CD14-positive monocyte (primary cell): Measurements from ENCODE around the gene DIDO1. TPM values are rescaled to one million over a fixed set of nuclear protein-coding genes. Genes with fewer than 3 reads are reported as not detected.
A peak's percentile ranks its signal among the peaks of the same experiment; 100 is the strongest.

Source experiments
- DNase-seq, 3 donors: peaks; one replicate each; pipeline ENCODE4 v3.0.0-alpha.2; 2011 to 2022
- H2AFZ ChIP-seq: 2 replicates; pipeline ENCODE4 v1.6.0; 2012; ENCODE audit warnings: mild to moderate bottlenecking, low read depth, low read length, inconsistent platforms; ENCODE audit not compliant: insufficient read depth, poor library complexity, severe bottlenecking
- H3K27ac ChIP-seq, 2 donors: 1 replicate in 1 of 2; 2 replicates in 1 of 2; pipeline ENCODE4 v1.5.1; 2012 to 2013; ENCODE audit warnings: low read length in 2 of 2, control low read depth in 1 of 2, inconsistent platforms in 1 of 2, low read depth in 1 of 2, mild to moderate bottlenecking in 1 of 2
- H3K27me3 ChIP-seq, 2 donors: one replicate each; pipeline versions ENCODE4 v1.6.0 to v1.6.1; 2011 to 2013; ENCODE audit warnings: low read length in 2 of 2; ENCODE audit not compliant: control insufficient read depth in 2 of 2, insufficient read depth in 2 of 2
- H3K36me3 ChIP-seq, 2 donors: replicated peaks in 1 of 2; 1 replicate in 1 of 2; 2 replicates in 1 of 2; pipeline versions ENCODE4 v1.5.1 to v1.6.1; 2012 to 2013; ENCODE audit warnings: low read length in 2 of 2, control low read depth in 1 of 2, inconsistent platforms in 1 of 2, mild to moderate bottlenecking in 1 of 2; ENCODE audit not compliant: insufficient read depth in 2 of 2, control insufficient read depth in 1 of 2
- H3K4me1 ChIP-seq, 2 donors: 1 replicate in 1 of 2; 2 replicates in 1 of 2; pipeline versions ENCODE4 v1.5.1 to v1.6.1; 2012 to 2013; ENCODE audit warnings: low read length in 2 of 2, control low read depth in 1 of 2, inconsistent platforms in 1 of 2, mild to moderate bottlenecking in 1 of 2, moderate library complexity in 1 of 2; ENCODE audit not compliant: insufficient read depth in 2 of 2, control insufficient read depth in 1 of 2
- H3K4me2 ChIP-seq: replicated peaks from 2 replicates; pipeline ENCODE3; 2012; ENCODE audit warnings: low read length, moderate library complexity, mild to moderate bottlenecking; ENCODE audit not compliant: poor library complexity, severe bottlenecking; ENCODE audit errors: extremely low read depth
- H3K4me3 ChIP-seq, 3 experiments: fragments of 200-600 bp in 1 of 3; sonication (generic) in 1 of 3; replicated peaks in 1 of 3; 1 replicate in 2 of 3; 2 replicates in 1 of 3; pipeline ENCODE4 v1.5.1; 2011 to 2013; ENCODE audit warnings: low read length in 3 of 3, mild to moderate bottlenecking in 3 of 3, control low read depth in 2 of 3, low read depth in 2 of 3, inconsistent platforms in 1 of 3, moderate library complexity in 1 of 3
- H3K79me2 ChIP-seq: 2 replicates; pipeline ENCODE4 v1.6.0; 2012; ENCODE audit warnings: mild to moderate bottlenecking, control low read depth, inconsistent platforms, low read length, moderate library complexity; ENCODE audit not compliant: insufficient read depth
- H3K9ac ChIP-seq: 2 replicates; pipeline ENCODE4 v1.6.0; 2017; ENCODE audit warnings: low read length, mild to moderate bottlenecking; ENCODE audit not compliant: insufficient read depth, poor library complexity, severe bottlenecking
- H3K9me3 ChIP-seq, 2 donors: replicated peaks in 1 of 2; 1 replicate in 1 of 2; 2 replicates in 1 of 2; pipeline versions ENCODE4 v1.5.1 to v1.6.1; 2012 to 2013; ENCODE audit warnings: low read length in 2 of 2, control low read depth in 1 of 2; ENCODE audit not compliant: control insufficient read depth in 1 of 2, insufficient read depth in 1 of 2
- H4K20me1 ChIP-seq: 2 replicates; pipeline ENCODE4 v1.6.0; 2012; ENCODE audit warnings: mild to moderate bottlenecking, low read length, control low read depth, moderate library complexity; ENCODE audit not compliant: insufficient read depth
- H3K27ac Mint-ChIP-seq, 7 donors: one replicate each; pipeline ENCODE4 v1.8.0; 2020; ENCODE audit warnings: mild to moderate bottlenecking in 7 of 7, mixed read lengths in 7 of 7, moderate library complexity in 6 of 7, inconsistent platforms in 2 of 7
- H3K27me3 Mint-ChIP-seq, 3 donors: one replicate each; pipeline ENCODE4 v1.8.0; 2021 to 2022; ENCODE audit warnings: low read depth in 3 of 3, mild to moderate bottlenecking in 3 of 3, mixed read lengths in 3 of 3, moderate library complexity in 3 of 3, inconsistent platforms in 1 of 3
- H3K36me3 Mint-ChIP-seq, 2 donors: one replicate each; pipeline ENCODE4 v1.8.0; 2020; ENCODE audit warnings: mixed read lengths in 2 of 2, inconsistent platforms in 1 of 2, mild to moderate bottlenecking in 1 of 2
- H3K4me1 Mint-ChIP-seq: one replicate; pipeline ENCODE4 v1.8.0; 2020; ENCODE audit warnings: mild to moderate bottlenecking, mixed read lengths
- H3K4me3 Mint-ChIP-seq, 2 donors: one replicate each; pipeline ENCODE4 v1.8.0; 2020; ENCODE audit warnings: mild to moderate bottlenecking in 2 of 2, mixed read lengths in 2 of 2, moderate library complexity in 1 of 2
- H3K9me3 Mint-ChIP-seq, 7 donors: one replicate each; pipeline ENCODE4 v1.8.0; 2020 to 2022; ENCODE audit warnings: mixed read lengths in 7 of 7, mild to moderate bottlenecking in 6 of 7, moderate library complexity in 6 of 7, inconsistent platforms in 2 of 7
- WGBS: methylation state at CpG from one replicate; pipeline ENCODE4 v1.1.5; 2013; ENCODE audit warnings: missing lambda C conversion rate; ENCODE audit not compliant: insufficient coverage; 5-methylcytosine and 5-hydroxymethylcytosine counted together
- intact Hi-C, 2 donors: fragments of 100-400 bp; cut with micrococcal nuclease; formaldehyde crosslinking; loops; one replicate each; pipeline versions ENCODE4 v1.15.0 to v1.15.1; 2023
- polyA plus RNA-seq, 3 donors: library from polyadenylated mRNA; depleted of rRNA in 1 of 3; unstranded in 2 of 3; stranded (reverse) in 1 of 3; fragments of 300-500 nt in 2 of 3; fragments of >200 nt in 1 of 3; fragmentation: Illumina TruSeq in 2 of 3; gene quantifications; 1 replicate in 2 of 3; 2 replicates in 1 of 3; pipeline ENCODE4 v1.2.3, GENCODE V29; 2012 to 2021
- TF ChIP-seq, protein P1 (sequence below): fragments of 200-600 bp; IDR thresholded peaks from one replicate; pipeline ENCODE4 v1.8.0; 2022; ENCODE audit warnings: antibody characterized with exemption, mild to moderate bottlenecking

The DIDO1 gene
- polyA plus RNA-seq, 3 donors, result 8.5 to 23.8 (median 12.9) TPM

DNA sequence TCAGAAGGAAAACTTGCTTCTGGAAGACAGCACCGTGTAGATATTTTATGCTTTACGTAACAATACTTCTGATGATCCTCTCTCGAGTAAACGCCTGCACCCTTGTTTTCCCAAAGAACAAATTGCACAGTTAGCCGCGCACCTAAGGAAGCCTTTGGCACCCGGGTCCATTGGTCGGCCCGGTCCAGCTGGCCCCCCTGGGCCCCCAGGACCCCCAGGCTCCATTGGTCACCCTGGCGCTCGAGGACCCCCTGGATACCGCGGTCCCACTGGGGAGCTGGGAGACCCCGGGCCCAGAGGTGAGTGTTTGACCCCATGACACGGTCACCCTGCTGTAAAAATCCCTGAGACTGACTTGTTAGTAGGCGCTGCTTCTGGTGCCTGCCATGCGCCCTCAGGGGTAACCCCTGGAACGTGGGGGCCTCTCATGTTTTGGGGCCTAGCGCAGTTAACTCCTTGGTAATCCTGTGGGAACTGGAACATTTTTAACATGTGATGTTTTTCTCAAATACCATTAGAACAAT, 89.3 kb downstream of the DIDO1 start:
- H4K20me1 ChIP-seq, result no peaks in the 10 kb centered on the region
- Mint-ChIP-seq H3K9me3 (no peaks in the 10 kb centered on the region), H3K4me3 (no peak overlapping the region), H3K27me3 (peaks cover 2 to 3% (median 3%) of the 10 kb centered on the region in 3 donors), H3K36me3 (peaks cover 3 to 7% of the 10 kb centered on the region in 2 donors), H3K4me1 (peaks cover 36% of the 10 kb centered on the region), H3K27ac (peak overlapping the region in 1 of 7 donors; percentile 54)
- H3K4me3 ChIP-seq, result no peak overlapping the region
- H3K27ac ChIP-seq, result no peak overlapping the region
- no peaks in the 10 kb centered on the region for H3K9me3 ChIP-seq
- WGBS, result 98% methylated on average over 16 of the region's 19 CpGs
- TF ChIP-seq, protein P1, sequence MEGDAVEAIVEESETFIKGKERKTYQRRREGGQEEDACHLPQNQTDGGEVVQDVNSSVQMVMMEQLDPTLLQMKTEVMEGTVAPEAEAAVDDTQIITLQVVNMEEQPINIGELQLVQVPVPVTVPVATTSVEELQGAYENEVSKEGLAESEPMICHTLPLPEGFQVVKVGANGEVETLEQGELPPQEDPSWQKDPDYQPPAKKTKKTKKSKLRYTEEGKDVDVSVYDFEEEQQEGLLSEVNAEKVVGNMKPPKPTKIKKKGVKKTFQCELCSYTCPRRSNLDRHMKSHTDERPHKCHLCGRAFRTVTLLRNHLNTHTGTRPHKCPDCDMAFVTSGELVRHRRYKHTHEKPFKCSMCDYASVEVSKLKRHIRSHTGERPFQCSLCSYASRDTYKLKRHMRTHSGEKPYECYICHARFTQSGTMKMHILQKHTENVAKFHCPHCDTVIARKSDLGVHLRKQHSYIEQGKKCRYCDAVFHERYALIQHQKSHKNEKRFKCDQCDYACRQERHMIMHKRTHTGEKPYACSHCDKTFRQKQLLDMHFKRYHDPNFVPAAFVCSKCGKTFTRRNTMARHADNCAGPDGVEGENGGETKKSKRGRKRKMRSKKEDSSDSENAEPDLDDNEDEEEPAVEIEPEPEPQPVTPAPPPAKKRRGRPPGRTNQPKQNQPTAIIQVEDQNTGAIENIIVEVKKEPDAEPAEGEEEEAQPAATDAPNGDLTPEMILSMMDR, result no peak
- no peaks in the 10 kb centered on the region for H3K79me2 ChIP-seq
- no peak overlapping the region for H3K4me2 ChIP-seq
- H3K36me3 ChIP-seq, result peaks cover 0 to 3% of the 10 kb centered on the region in 2 donors
- no peaks in the 10 kb centered on the region for H3K27me3 ChIP-seq
- intact Hi-C loops, result no loop called here
- peaks cover 33 to 40% of the 10 kb centered on the region in 2 donors for H3K4me1 ChIP-seq
- no peak overlapping the region for H3K9ac ChIP-seq
- H2AFZ ChIP-seq, result no peak overlapping the region
- DNase-seq, result no peak

DNA sequence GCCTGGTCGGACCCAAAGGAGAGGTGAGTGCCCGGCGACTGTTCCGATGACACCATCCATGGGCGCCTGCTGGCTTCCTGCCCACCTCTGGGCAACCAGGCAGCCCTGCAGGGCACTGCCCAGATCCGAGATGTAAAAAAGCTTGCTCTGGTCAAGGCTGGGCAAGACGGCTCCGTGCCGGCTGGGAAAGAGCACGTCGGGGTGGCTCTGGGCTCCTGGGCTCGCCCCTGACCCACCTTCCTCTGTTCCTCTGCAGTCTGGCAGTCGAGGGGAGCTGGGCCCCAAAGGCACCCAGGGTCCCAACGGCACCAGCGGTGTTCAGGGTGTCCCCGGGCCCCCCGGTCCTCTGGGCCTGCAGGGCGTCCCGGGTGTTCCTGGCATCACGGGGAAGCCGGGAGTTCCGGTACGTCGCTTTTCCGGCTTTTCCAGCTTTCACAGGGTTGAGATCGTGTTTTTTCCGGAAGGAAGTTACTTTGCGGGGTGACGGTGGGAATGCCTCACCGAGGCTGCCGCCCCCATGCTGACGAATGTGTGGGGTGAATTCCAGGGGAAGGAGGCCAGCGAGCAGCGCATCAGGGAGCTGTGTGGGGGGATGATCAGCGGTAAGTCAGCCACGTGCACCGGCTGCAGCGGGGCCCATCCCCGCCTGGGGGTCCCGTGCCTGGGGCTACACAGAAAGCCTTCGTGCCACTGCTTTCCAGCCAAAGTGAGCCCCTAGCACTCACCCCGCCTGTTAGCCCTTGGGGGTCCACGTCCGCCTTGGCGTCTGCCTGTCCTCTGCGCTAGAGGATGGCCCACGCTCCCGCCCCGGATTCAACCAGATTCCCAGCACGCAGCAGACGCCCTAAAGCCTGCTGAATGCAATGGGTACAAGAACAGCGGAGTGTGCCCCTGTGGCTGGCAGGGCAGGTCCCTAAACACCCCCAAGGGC, 90.1 kb downstream of the DIDO1 start:
- no peaks in the 10 kb centered on the region for H4K20me1 ChIP-seq
- no peaks in the 10 kb centered on the region for H3K27me3 ChIP-seq
- Mint-ChIP-seq H3K27me3 (peaks cover 2 to 4% (median 3%) of the 10 kb centered on the region in 3 donors), H3K9me3 (no peaks in the 10 kb centered on the region), H3K27ac (no peak overlapping the region), H3K36me3 (peaks cover 3 to 6% of the 10 kb centered on the region in 2 donors), H3K4me1 (peaks cover 44% of the 10 kb centered on the region), H3K4me3 (no peak overlapping the region)
- peaks cover 0 to 3% of the 10 kb centered on the region in 2 donors for H3K36me3 ChIP-seq
- H3K4me2 ChIP-seq, result no peak overlapping the region
- no peak for DNase-seq
- no peak overlapping the region for H3K4me3 ChIP-seq
- no peaks in the 10 kb centered on the region for H3K79me2 ChIP-seq
- 81% methylated on average over 51 of the region's 52 CpGs for WGBS
- H3K9me3 ChIP-seq, result no peaks in the 10 kb centered on the region
- no peak overlapping the region for H2AFZ ChIP-seq
- TF ChIP-seq, protein P1, result no peak
- H3K27ac ChIP-seq, result no peak overlapping the region
- H3K9ac ChIP-seq, result no peak overlapping the region
- intact Hi-C loops, result no loop called here
- peaks cover 41 to 48% of the 10 kb centered on the region in 2 donors for H3K4me1 ChIP-seq
